WI38 (cell line): ENCODE measurements around the gene LRATD1.

ENCODE experiments used
- H3K4me3 ChIP-seq: 2 replicates; pipeline ENCODE4 v1.5.1; 2011; ENCODE audit warnings: low read depth, mild to moderate bottlenecking, control low read depth, low read length
- CTCF ChIP-seq: IDR thresholded peaks from 2 replicates; pipeline ENCODE4 v1.5.1; 2012; ENCODE audit warnings: low read depth, mild to moderate bottlenecking, control low read depth, low read length

Gene LRATD1

DNA sequence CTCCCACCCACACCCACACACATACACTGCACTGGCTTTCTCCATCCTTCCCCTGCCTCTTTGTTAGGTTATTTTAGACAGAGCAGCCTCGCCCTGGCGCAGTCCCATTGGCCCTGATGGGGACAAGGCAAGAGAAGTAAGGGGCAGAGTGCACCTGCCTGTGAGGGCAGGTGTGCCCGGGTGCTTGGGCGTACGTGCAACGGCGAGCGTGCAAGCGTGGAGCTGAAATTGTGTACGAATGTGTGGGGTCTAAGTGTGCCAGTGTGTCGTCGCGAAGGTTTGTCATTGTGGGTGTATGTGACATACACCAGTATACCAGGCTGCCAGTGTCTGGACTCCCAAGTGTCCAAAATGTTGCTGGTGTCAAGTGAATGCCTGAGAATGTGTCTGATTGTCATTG lies 544 bp downstream of the LRATD1 start:
- peak overlapping the region; percentile 64 for H3K4me3 ChIP-seq
- TF ChIP-seq CTCF = no peak

DNA sequence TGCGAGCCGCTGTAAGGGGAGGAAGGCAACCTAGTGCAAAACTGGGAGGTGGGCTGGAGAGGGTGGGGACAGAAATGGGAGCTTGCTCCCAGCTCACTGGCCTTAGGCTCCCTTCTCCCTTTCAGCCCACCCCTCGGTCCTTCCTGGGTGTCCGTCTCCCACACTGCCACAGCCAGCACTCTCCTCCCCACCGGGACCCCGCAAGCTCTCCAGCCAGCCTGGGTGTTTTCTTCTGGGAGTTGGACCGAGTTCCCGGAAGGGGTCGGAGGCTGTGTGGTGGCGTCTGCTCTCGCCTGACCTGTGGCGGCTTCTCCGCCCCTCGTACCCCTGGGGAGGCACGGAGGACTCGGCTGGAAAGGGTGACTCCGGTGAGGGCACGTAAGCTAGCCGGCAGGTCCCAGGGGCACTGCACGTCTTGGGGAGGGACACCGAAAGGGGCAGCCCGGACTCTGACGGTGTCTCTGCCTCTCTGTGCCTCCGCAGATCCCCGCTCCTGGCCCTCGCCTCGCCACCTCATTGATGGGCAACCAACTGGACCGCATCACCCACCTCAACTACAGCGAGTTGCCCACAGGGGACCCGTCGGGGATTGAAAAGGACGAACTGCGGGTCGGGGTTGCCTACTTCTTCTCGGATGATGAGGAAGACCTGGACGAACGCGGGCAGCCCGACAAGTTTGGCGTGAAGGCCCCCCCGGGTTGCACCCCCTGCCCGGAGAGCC lies 1.1 kb downstream of the LRATD1 start:
- H3K4me3 ChIP-seq = peak overlapping the region; percentile 64
- no peak for TF ChIP-seq CTCF

DNA sequence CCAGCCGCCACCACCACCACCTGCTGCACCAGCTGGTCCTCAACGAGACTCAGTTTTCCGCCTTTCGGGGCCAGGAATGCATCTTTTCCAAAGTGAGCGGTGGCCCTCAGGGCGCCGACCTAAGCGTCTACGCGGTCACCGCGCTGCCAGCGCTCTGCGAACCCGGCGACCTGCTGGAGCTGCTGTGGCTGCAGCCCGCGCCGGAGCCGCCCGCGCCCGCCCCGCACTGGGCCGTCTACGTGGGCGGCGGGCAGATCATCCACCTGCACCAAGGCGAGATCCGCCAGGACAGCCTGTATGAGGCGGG lies 1.6 kb downstream of the LRATD1 start:
- TF ChIP-seq CTCF = no peak
- H3K4me3 ChIP-seq = peak overlapping the region; percentile 64

DNA sequence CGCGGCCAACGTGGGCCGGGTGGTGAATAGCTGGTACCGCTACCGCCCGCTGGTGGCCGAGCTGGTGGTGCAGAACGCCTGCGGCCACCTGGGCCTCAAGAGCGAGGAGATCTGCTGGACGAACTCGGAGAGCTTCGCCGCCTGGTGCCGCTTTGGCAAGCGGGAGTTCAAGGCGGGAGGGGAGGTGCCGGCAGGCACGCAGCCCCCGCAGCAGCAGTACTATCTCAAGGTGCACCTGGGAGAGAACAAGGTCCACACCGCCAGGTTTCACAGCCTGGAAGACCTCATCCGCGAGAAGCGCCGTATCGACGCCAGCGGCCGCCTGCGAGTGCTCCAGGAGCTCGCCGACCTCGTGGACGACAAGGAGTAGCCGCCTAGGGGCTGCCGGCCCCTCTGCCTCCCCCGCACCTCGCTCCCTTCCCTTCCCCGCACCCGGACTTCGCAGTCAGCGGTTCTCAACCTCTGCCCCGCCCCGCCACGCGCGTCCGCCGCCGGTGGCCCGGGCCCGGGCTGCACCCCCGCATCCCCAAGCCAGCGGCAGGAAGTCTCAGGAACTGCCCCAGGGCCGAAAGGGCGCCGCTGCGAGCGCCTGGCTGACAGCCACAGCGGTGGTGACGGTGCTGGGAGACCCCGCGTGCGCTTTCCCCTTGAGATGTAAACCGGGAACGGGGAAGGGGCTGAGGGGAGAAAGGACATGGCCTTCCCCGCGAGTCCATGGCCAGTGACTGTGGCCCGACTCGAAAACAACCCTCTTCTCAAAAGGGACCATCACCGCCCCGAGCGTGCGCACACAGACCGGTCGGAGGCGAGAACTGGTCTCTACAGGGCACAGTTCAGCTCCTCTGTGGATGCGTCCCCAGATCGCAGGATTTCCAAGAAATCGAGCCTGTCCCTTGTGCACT lies 2.2 kb downstream of the LRATD1 start:
- H3K4me3 ChIP-seq = peak overlapping the region; percentile 64
- TF ChIP-seq CTCF = peak; percentile 75

GRCh38 chr2:14635391-14635871 lies 2.9 kb downstream of the LRATD1 start:
- TF ChIP-seq CTCF = no peak
- H3K4me3 ChIP-seq = peak overlapping the region; percentile 64

- TF ChIP-seq CTCF = no peak
- no peak overlapping the region for H3K4me3 ChIP-seq
These were observed 6.0 kb downstream of the LRATD1 start for GRCh38 chr2:14638488-14638887.

DNA sequence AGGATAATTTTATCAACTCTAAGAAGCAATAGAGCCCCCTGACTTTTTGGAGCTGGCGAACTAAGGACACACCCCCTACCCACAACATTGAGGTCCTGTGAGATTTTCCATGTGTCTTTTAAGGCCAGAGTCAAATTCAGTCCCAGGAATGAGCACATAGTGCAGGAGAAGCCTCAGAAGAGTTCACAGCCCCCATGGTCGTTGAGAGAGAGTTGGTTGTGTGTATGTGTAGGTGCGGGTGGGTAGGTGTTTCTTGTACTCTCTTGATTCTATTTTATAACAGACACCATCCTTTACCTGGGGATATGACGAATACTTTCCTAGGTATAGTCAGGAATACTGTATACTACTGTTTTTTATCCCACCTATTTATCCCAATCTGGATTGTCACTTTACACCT lies 8.6 kb downstream of the LRATD1 start:
- H3K4me3 ChIP-seq = no peak overlapping the region
- no peak for TF ChIP-seq CTCF
